Measurements from ENCODE around the gene IGSF21.

The IGSF21 gene

DNA sequence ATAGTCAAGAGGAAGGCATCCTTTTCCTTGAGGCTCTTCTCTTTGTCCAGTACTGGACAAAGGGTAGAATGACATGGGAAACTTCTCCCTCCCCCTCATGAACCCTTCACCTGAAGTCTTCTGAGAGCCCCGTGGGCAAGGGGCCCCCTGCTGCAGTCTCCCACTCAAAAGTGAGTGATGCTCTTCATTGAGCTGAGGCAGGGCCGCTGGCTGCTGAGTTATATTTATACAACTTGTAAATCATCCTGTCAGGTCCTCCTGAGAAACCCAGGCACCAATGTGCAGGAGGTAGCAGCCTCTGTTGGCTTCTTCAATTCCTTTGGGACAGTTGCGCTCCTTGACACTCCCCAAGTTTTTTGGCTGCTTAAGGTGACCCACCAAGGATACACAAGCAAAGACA lies 150.2 kb downstream of the IGSF21 start:
- H3K9me3 ChIP-seq (ENCODE audit: control insufficient read depth, low read depth, low read length), result no peaks in the 10 kb centered on the region

DNA sequence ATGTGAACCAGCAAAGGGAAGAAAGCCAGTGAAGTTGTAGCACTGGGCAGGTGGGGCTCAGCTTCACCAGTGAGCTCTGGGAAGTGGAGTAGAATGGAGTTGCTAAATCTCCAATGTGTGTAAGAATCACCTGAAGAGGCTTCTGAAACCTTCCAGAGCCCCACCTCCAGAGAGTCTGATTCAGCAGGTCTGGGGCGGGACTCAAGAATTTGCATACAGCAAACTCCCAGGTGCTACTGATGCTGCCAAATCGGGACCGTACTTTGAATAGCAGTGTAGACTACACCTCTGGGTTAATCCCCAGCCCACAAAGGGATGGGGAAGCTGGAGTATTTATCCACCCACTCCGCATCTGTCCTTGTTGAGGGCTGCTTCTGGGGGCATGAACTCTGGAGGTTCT lies 154.3 kb downstream of the IGSF21 start:
- H3K9ac ChIP-seq (ENCODE audit: low read length), result no peak overlapping the region

More for the DNA sequence above, 150.2 kb downstream of the IGSF21 start:
- Histone ChIP-seq H3K27me3 (ENCODE audit: control insufficient read depth, insufficient read depth, low read length) (no peaks in the 10 kb centered on the region), H3K9ac (ENCODE audit: low read length) (no peak overlapping the region), H3K27ac (ENCODE audit: low read length) (no peak overlapping the region), H3K36me3 (ENCODE audit: control insufficient read depth, low read depth, low read length) (no peaks in the 10 kb centered on the region), H3K4me1 (ENCODE audit: control insufficient read depth, low read depth, low read length) (peaks cover 17% of the 10 kb centered on the region), H3K4me3 (ENCODE audit: low read length) (no peak overlapping the region)

DNA sequence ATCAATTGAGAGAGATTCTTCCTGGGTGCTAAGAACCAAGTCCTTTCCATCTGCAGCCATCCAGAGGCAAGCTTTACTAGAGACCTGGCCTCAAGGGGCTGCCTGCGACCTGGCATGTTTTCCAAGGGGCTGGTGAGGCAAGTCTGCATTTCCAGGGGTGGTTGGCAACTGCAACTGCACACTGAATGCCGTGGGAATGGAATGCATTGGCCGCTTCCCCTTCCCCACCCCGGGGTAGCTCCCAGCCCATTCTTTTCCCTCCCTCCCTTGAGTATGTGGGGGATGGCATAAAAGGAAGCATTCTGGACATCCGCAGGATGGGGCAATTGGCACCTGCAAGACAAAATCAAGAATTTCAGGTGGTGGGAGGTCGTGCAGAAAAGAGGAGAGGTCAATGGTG lies 155.1 kb downstream of the IGSF21 start:
- Histone ChIP-seq H3K4me1 (ENCODE audit: control insufficient read depth, low read depth, low read length) (peaks cover 34% of the 10 kb centered on the region), H3K27me3 (ENCODE audit: control insufficient read depth, insufficient read depth, low read length) (no peaks in the 10 kb centered on the region), H3K9me3 (ENCODE audit: control insufficient read depth, low read depth, low read length) (no peaks in the 10 kb centered on the region), H3K27ac (ENCODE audit: low read length) (no peak overlapping the region), H3K4me3 (ENCODE audit: low read length) (no peak overlapping the region), H3K36me3 (ENCODE audit: control insufficient read depth, low read depth, low read length) (no peaks in the 10 kb centered on the region), H3K9ac (ENCODE audit: low read length) (no peak overlapping the region)

More for the DNA sequence above, 154.3 kb downstream of the IGSF21 start:
- peaks cover 34% of the 10 kb centered on the region for H3K4me1 ChIP-seq (ENCODE audit: control insufficient read depth, low read depth, low read length)
- no peaks in the 10 kb centered on the region for H3K36me3 ChIP-seq (ENCODE audit: control insufficient read depth, low read depth, low read length)
- H3K4me3 ChIP-seq (ENCODE audit: low read length), result no peak overlapping the region
- H3K9me3 ChIP-seq (ENCODE audit: control insufficient read depth, low read depth, low read length), result no peaks in the 10 kb centered on the region
- no peak overlapping the region for H3K27ac ChIP-seq (ENCODE audit: low read length)
- H3K27me3 ChIP-seq (ENCODE audit: control insufficient read depth, insufficient read depth, low read length), result no peaks in the 10 kb centered on the region

DNA sequence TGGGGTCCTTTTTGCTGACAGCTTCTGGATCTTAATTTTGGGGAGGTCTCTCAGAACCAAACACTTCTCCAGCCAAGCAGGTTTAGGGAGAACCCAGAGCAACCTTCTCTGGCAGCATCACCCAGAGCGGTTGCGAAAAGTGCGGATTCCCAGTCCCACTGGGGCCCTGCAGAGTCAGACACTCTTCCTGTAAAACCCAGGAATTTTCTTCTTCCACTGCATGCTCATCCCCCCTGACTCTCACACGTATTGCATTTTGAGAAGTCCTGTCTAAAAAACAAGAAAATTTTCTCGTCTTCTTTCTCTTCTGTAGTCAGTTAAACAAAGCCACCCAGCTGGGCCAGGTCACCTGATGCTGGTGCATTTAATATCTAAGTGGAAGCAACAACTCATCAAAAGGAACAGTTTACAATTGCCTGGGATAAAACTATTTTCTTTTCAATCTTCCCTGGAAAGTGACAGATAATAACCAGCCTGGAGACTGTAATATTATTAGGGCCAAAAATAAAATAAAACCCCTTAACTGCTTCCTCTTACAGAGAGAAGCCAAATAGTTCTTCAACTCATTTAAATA lies 156.0 kb downstream of the IGSF21 start:
- Histone ChIP-seq H3K4me1 (ENCODE audit: control insufficient read depth, low read depth, low read length) (peaks cover 34% of the 10 kb centered on the region), H3K4me3 (ENCODE audit: low read length) (no peak overlapping the region), H3K36me3 (ENCODE audit: control insufficient read depth, low read depth, low read length) (no peaks in the 10 kb centered on the region), H3K9ac (ENCODE audit: low read length) (no peak overlapping the region), H3K27me3 (ENCODE audit: control insufficient read depth, insufficient read depth, low read length) (no peaks in the 10 kb centered on the region), H3K27ac (ENCODE audit: low read length) (no peak overlapping the region), H3K9me3 (ENCODE audit: control insufficient read depth, low read depth, low read length) (no peaks in the 10 kb centered on the region)

- Histone ChIP-seq H3K4me3 (ENCODE audit: low read length) (no peak overlapping the region), H3K4me1 (ENCODE audit: control insufficient read depth, low read depth, low read length) (peaks cover 34% of the 10 kb centered on the region), H3K36me3 (ENCODE audit: control insufficient read depth, low read depth, low read length) (no peaks in the 10 kb centered on the region), H3K27me3 (ENCODE audit: control insufficient read depth, insufficient read depth, low read length) (no peaks in the 10 kb centered on the region), H3K9me3 (ENCODE audit: control insufficient read depth, low read depth, low read length) (no peaks in the 10 kb centered on the region), H3K27ac (ENCODE audit: low read length) (no peak overlapping the region), H3K9ac (ENCODE audit: low read length) (no peak overlapping the region)
Measured at GRCh38 chr1:18264450-18265039, 156.9 kb downstream of the IGSF21 start.

GRCh38 chr1:18265641-18266040 lies 158.0 kb downstream of the IGSF21 start:
- Histone ChIP-seq H3K9ac (ENCODE audit: low read length) (no peak overlapping the region), H3K4me3 (ENCODE audit: low read length) (no peak overlapping the region), H3K9me3 (ENCODE audit: control insufficient read depth, low read depth, low read length) (no peaks in the 10 kb centered on the region), H3K36me3 (ENCODE audit: control insufficient read depth, low read depth, low read length) (no peaks in the 10 kb centered on the region), H3K27me3 (ENCODE audit: control insufficient read depth, insufficient read depth, low read length) (no peaks in the 10 kb centered on the region), H3K4me1 (ENCODE audit: control insufficient read depth, low read depth, low read length) (peaks cover 34% of the 10 kb centered on the region), H3K27ac (ENCODE audit: low read length) (no peak overlapping the region)

- Histone ChIP-seq H3K27me3 (ENCODE audit: control insufficient read depth, insufficient read depth, low read length) (no peaks in the 10 kb centered on the region), H3K36me3 (ENCODE audit: control insufficient read depth, low read depth, low read length) (no peaks in the 10 kb centered on the region), H3K9me3 (ENCODE audit: control insufficient read depth, low read depth, low read length) (no peaks in the 10 kb centered on the region), H3K9ac (ENCODE audit: low read length) (no peak overlapping the region), H3K4me3 (ENCODE audit: low read length) (no peak overlapping the region), H3K4me1 (ENCODE audit: control insufficient read depth, low read depth, low read length) (peaks cover 33% of the 10 kb centered on the region), H3K27ac (ENCODE audit: low read length) (no peak overlapping the region)
Measured at GRCh38 chr1:18266391-18266790, 158.8 kb downstream of the IGSF21 start.

- no peaks in the 10 kb centered on the region for H3K4me1 ChIP-seq (ENCODE audit: control insufficient read depth, low read depth, low read length)
- no peak overlapping the region for H3K9ac ChIP-seq (ENCODE audit: low read length)
- no peaks in the 10 kb centered on the region for H3K9me3 ChIP-seq (ENCODE audit: control insufficient read depth, low read depth, low read length)
- H3K27ac ChIP-seq (ENCODE audit: low read length), result no peak overlapping the region
- H3K4me3 ChIP-seq (ENCODE audit: low read length), result no peak overlapping the region
- no peaks in the 10 kb centered on the region for H3K27me3 ChIP-seq (ENCODE audit: control insufficient read depth, insufficient read depth, low read length)
- H3K36me3 ChIP-seq (ENCODE audit: control insufficient read depth, low read depth, low read length), result no peaks in the 10 kb centered on the region
Measured at GRCh38 chr1:18271336-18271735, 163.7 kb downstream of the IGSF21 start.

- Histone ChIP-seq H3K36me3 (ENCODE audit: control insufficient read depth, low read depth, low read length) (no peaks in the 10 kb centered on the region), H3K4me3 (ENCODE audit: low read length) (no peak overlapping the region), H3K27ac (ENCODE audit: low read length) (no peak overlapping the region), H3K4me1 (ENCODE audit: control insufficient read depth, low read depth, low read length) (peaks cover 19% of the 10 kb centered on the region), H3K9me3 (ENCODE audit: control insufficient read depth, low read depth, low read length) (no peaks in the 10 kb centered on the region), H3K9ac (ENCODE audit: low read length) (no peak overlapping the region), H3K27me3 (ENCODE audit: control insufficient read depth, insufficient read depth, low read length) (no peaks in the 10 kb centered on the region)
Measured at GRCh38 chr1:18278946-18279345, 171.3 kb downstream of the IGSF21 start.

DNA sequence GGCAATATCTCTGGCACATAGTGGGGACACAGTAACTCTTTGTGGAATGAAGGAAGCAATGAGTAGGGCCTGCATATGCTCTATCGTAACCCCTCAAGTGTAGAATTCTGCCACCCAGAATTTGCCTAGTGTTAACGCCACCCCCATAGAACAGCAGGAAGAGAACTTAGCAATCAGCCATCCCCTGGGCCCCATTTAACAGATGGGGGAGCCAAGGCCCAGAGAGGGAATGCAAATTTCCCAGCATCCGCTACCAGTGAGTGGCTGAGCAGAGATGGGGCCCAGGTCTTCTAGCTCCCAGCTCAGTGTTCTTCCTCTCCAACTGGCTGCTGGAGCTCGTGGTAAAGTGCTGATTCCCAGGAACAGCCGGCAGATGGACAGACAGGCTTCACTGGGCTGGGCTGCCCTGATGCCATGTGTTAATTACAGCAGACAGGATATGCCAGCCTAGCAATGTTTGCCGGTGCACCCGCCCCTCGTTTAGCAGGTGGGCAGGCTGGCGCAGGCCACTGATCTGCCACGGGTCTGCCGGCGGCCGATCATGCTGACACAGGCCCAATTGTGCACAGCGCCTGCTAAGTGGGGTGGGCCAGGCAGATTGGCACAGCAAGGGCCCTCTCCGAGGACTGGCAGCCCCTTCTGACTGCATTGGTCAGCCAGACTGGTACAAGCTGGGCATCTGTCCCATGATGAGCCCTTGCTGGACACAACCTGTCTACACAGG lies 171.9 kb downstream of the IGSF21 start:
- Histone ChIP-seq H3K4me1 (ENCODE audit: control insufficient read depth, low read depth, low read length) (peaks cover 20% of the 10 kb centered on the region), H3K27ac (ENCODE audit: low read length) (no peak overlapping the region), H3K27me3 (ENCODE audit: control insufficient read depth, insufficient read depth, low read length) (no peaks in the 10 kb centered on the region), H3K36me3 (ENCODE audit: control insufficient read depth, low read depth, low read length) (no peaks in the 10 kb centered on the region), H3K4me3 (ENCODE audit: low read length) (no peak overlapping the region), H3K9me3 (ENCODE audit: control insufficient read depth, low read depth, low read length) (no peaks in the 10 kb centered on the region), H3K9ac (ENCODE audit: low read length) (no peak overlapping the region)

GRCh38 chr1:18280956-18281355 lies 173.4 kb downstream of the IGSF21 start:
- peaks cover 31% of the 10 kb centered on the region for H3K4me1 ChIP-seq (ENCODE audit: control insufficient read depth, low read depth, low read length)
- H3K36me3 ChIP-seq (ENCODE audit: control insufficient read depth, low read depth, low read length), result no peaks in the 10 kb centered on the region
- no peak overlapping the region for H3K9ac ChIP-seq (ENCODE audit: low read length)
- H3K4me3 ChIP-seq (ENCODE audit: low read length), result no peak overlapping the region
- no peaks in the 10 kb centered on the region for H3K27me3 ChIP-seq (ENCODE audit: control insufficient read depth, insufficient read depth, low read length)
- no peaks in the 10 kb centered on the region for H3K9me3 ChIP-seq (ENCODE audit: control insufficient read depth, low read depth, low read length)
- H3K27ac ChIP-seq (ENCODE audit: low read length), result no peak overlapping the region

Data from iPS-18a (cell line).